ENCODE results near the gene CDKN2D.
"Not testable (repeated sequence)": the region's sequence is repeated elsewhere in the genome, so short reads cannot be mapped to it uniquely, and the experiment has no call there.

Gene CDKN2D

DNA sequence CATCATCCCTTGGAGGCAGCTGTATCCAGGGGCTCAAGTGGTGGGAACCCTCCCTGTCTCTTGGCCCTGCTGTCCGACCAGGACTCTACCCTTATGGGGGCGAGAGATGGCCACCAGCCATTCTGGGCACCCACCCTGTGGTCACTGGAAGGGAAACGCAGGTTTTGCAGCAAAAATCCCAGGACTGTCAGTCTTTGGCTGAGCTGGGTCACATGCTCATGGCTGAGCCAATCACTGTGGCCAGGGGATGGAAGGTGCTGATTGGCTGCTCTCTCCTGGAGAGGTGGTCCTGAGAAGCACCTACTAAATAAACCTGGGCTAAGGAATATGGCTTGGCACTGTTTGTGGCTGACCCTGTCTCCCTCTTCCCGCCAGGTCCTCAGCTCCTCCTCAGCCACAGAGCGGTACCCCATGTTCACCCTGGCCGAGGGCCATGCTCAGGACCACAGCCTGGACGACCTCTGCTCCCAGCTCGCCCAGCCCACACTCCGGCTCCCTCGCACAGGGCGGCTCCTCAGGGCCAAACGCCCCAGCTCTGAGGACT lies 16.2 kb downstream of the CDKN2D start:
- in situ Hi-C loops (cut with HindIII; ENCODE audit: low sequenced_read_pairs), result no loop called here
- TF ChIP-seq, protein P1, sequence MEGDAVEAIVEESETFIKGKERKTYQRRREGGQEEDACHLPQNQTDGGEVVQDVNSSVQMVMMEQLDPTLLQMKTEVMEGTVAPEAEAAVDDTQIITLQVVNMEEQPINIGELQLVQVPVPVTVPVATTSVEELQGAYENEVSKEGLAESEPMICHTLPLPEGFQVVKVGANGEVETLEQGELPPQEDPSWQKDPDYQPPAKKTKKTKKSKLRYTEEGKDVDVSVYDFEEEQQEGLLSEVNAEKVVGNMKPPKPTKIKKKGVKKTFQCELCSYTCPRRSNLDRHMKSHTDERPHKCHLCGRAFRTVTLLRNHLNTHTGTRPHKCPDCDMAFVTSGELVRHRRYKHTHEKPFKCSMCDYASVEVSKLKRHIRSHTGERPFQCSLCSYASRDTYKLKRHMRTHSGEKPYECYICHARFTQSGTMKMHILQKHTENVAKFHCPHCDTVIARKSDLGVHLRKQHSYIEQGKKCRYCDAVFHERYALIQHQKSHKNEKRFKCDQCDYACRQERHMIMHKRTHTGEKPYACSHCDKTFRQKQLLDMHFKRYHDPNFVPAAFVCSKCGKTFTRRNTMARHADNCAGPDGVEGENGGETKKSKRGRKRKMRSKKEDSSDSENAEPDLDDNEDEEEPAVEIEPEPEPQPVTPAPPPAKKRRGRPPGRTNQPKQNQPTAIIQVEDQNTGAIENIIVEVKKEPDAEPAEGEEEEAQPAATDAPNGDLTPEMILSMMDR (IDR thresholded peaks at IDR 0.05; ENCODE audit: low read depth, low read length, missing control alignments), result no peak
- DNase-seq (ENCODE audit: low read depth), result no peak
- no peak overlapping the region for H3K4me3 ChIP-seq (ENCODE audit: low read depth, low read length)

DNA sequence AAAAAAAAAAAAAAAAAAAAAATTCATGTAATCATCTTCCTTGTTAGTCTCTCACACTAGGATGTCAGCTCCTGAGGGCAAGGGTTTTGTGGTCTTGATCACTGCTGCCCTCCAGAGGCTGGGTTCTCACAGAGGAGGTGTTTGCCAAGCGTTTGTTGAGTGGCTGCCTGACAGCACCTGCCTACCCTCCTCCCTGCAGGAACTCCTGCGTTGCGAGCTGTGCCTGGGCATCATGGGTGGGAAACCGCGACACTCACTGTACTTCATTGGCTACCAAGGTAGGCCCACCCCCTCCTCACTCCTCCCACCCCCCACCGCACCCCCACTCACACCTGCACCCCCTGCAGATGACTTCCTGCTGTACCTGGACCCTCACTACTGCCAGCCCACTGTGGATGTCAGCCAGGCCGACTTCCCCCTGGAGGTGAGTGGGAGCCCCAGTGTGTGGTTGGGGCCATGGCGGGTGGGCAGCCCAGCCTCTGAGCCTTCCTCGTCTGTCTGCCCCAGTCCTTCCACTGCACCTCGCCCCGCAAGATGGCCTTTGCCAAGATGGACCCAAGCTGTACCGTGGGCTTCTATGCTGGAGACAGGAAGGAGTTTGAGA lies 17.0 kb downstream of the CDKN2D start:
- no peak overlapping the region for H3K4me3 ChIP-seq (ENCODE audit: low read depth, low read length)
- in situ Hi-C loops (cut with HindIII; ENCODE audit: low sequenced_read_pairs), result no loop called here
- DNase-seq (ENCODE audit: low read depth), result no peak
- TF ChIP-seq, protein P1 (IDR thresholded peaks at IDR 0.05; ENCODE audit: low read depth, low read length, missing control alignments), result no peak

DNA sequence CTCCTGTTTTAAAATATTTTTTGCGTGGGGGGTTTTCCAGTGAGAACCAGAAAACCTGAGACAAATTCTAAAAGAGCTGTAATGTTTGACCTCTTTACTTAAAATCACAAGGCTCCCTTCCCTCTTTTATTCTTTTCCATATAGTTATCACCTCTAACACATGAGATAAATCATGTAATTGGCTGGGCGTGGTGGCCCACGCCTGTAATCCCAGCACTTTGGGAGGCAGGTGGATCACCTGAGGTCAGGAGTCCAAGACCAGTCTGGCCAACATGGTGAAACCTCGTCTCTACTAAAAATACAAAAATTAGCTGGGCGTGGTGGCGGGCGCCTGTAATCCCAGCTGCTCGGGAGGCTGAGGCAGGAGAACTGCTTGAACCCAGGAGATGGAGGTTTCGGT lies 17.8 kb downstream of the CDKN2D start:
- DNase-seq (ENCODE audit: low read depth), result not testable (repeated sequence)

DNA sequence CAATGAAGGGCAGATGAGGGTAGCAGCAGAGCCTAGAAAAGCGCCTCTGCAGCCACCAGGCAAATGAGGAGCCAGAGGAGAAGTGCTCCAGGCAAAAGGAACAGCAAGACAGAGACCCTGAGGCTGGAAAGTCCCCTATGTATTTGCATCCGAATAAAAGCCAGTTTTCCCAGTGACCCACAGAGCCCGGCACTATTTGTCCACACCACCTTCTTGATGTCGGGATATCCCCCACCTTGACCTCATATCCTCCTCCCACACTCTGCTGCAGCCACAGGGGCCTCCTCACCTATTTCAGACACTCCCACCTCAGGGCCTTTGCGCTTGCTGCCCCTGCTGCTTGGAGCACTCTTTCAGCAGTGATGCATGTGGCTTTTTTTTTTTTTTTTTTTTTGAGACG lies 18.4 kb downstream of the CDKN2D start:
- TF ChIP-seq, protein P1 (IDR thresholded peaks at IDR 0.05; ENCODE audit: low read depth, low read length, missing control alignments), result no peak
- no peak overlapping the region for H3K4me3 ChIP-seq (ENCODE audit: low read depth, low read length)
- in situ Hi-C loops (cut with HindIII; ENCODE audit: low sequenced_read_pairs), result no loop called here
- no peak for DNase-seq (ENCODE audit: low read depth)

More for the DNA sequence above, 17.8 kb downstream of the CDKN2D start:
- H3K4me3 ChIP-seq (ENCODE audit: low read depth, low read length); in situ Hi-C loops (cut with HindIII; ENCODE audit: low sequenced_read_pairs): not testable (repeated sequence)

DNA sequence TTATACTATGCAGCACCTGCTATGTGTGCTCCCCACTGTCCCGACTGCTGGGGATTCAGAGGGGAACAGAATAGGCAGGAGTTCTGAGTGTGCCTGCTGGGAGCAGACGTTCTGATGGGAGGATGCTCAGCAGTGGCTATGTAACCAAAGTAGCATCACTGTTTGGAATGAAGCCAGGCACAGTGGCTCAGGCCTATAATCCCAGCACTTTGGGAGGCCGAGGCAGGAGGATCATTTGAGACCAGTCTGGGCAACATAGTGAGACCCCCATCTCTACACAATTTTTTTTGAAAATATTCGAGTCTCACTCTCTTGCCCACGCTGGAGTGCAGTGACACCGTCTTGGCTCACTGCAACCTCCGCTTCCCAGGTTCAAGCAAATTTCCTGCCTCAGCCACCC lies 19.0 kb downstream of the CDKN2D start:
- TF ChIP-seq, protein P1 (IDR thresholded peaks at IDR 0.05; ENCODE audit: low read depth, low read length, missing control alignments), result no peak
- H3K4me3 ChIP-seq (ENCODE audit: low read depth, low read length), result no peak overlapping the region
- no peak for DNase-seq (ENCODE audit: low read depth)
- in situ Hi-C loops (cut with HindIII; ENCODE audit: low sequenced_read_pairs), result no loop called here

DNA sequence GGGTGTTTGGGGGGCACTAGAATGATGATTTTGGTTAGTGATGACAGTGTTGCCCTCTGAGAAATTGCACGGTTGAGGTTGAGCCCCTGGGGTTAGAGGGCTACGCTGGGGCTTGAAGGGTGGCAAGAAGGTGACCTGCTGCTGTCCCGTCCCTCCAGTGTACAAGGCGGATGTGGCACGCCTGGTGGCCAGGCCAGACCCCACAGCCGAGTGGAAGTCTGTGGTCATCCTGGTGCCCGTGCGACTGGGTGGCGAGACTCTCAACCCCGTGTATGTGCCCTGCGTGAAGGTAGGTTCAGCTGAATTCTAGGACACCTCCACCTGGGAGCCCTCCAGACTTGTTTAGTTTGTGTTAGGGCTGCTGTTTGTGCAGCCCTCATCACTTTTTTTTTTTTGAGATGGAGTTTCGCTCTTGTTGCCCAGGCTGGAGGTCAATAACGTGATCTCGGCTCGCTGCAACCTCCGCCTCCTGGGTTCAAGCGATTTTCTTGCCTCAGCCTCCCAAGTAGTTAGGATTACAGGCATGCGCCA lies 20.0 kb downstream of the CDKN2D start:
- in situ Hi-C loops (cut with HindIII; ENCODE audit: low sequenced_read_pairs), result no loop called here
- no peak for DNase-seq (ENCODE audit: low read depth)
- H3K4me3 ChIP-seq (ENCODE audit: low read depth, low read length), result no peak overlapping the region
- TF ChIP-seq, protein P1 (IDR thresholded peaks at IDR 0.05; ENCODE audit: low read depth, low read length, missing control alignments), result no peak

DNA sequence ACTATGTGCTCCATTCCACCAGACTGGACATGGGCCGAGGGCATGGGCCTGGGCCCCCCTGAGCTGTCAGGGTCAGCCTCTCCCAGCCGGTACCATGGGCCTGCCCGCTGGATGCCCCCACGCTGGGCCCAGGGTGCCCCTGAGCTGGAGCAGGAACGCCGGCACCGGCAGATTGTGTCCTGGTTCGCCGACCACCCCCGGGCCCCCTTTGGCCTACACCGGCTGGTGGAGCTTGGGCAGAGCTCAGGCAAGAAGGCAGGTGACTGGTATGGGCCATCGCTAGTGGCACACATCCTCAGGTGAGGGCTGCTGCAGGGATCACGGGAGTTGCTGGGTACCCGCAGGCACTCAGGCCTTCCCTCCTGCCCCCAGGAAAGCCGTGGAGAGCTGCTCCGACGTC lies 22.0 kb downstream of the CDKN2D start:
- no peak for DNase-seq (ENCODE audit: low read depth)
- TF ChIP-seq, protein P1 (IDR thresholded peaks at IDR 0.05; ENCODE audit: low read depth, low read length, missing control alignments), result no peak
- in situ Hi-C loops (cut with HindIII; ENCODE audit: low sequenced_read_pairs), result no loop called here
- H3K4me3 ChIP-seq (ENCODE audit: low read depth, low read length), result no peak overlapping the region

Data from astrocyte of the cerebellum (primary cell).